Measurements from ENCODE around the gene PADI2.

The PADI2 gene

GRCh38 chr1:17141441-17142197, 22.4 kb upstream of the PADI2 start:
- in situ Hi-C loops (cut with MboI; ENCODE audit: low sequenced_read_pairs, unreplicated experiment) = no loop called here
- no peak for DNase-seq (ENCODE audit: low spot score)
- TF ChIP-seq CTCF (IDR thresholded peaks at IDR 0.05; ENCODE audit: borderline replicate concordance, control extremely low read depth, extremely low read depth, insufficient read depth, missing control alignments) = no peak

GRCh38 chr1:17140279-17140678, 21.0 kb upstream of the PADI2 start:
- in situ Hi-C loops (cut with MboI; ENCODE audit: low sequenced_read_pairs, unreplicated experiment) = no loop called here
- no peak for TF ChIP-seq CTCF (IDR thresholded peaks at IDR 0.05; ENCODE audit: borderline replicate concordance, control extremely low read depth, extremely low read depth, insufficient read depth, missing control alignments)
- DNase-seq (ENCODE audit: low spot score) = no peak

GRCh38 chr1:17139637-17140036, 20.4 kb upstream of the PADI2 start:
- no peak for DNase-seq (ENCODE audit: low spot score)
- in situ Hi-C loops (cut with MboI; ENCODE audit: low sequenced_read_pairs, unreplicated experiment) = no loop called here
- no peak for TF ChIP-seq CTCF (IDR thresholded peaks at IDR 0.05; ENCODE audit: borderline replicate concordance, control extremely low read depth, extremely low read depth, insufficient read depth, missing control alignments)

GRCh38 chr1:17137441-17137840, 18.2 kb upstream of the PADI2 start:
- no peak for DNase-seq (ENCODE audit: low spot score)
- no peak for TF ChIP-seq CTCF (IDR thresholded peaks at IDR 0.05; ENCODE audit: borderline replicate concordance, control extremely low read depth, extremely low read depth, insufficient read depth, missing control alignments)
- in situ Hi-C loops (cut with MboI; ENCODE audit: low sequenced_read_pairs, unreplicated experiment) = no loop called here

GRCh38 chr1:17136936-17137335, 17.7 kb upstream of the PADI2 start:
- no peak for TF ChIP-seq CTCF (IDR thresholded peaks at IDR 0.05; ENCODE audit: borderline replicate concordance, control extremely low read depth, extremely low read depth, insufficient read depth, missing control alignments)
- in situ Hi-C loops (cut with MboI; ENCODE audit: low sequenced_read_pairs, unreplicated experiment) = no loop called here

GRCh38 chr1:17136145-17136544, 16.9 kb upstream of the PADI2 start:
- in situ Hi-C loops (cut with MboI; ENCODE audit: low sequenced_read_pairs, unreplicated experiment) = no loop called here
- no peak for TF ChIP-seq CTCF (IDR thresholded peaks at IDR 0.05; ENCODE audit: borderline replicate concordance, control extremely low read depth, extremely low read depth, insufficient read depth, missing control alignments)
- no peak for DNase-seq (ENCODE audit: low spot score)

More at GRCh38 chr1:17136936-17137335, 17.7 kb upstream of the PADI2 start:
- no peak for DNase-seq (ENCODE audit: low spot score)

Measured in GM13976 (cell line).